Spleen (tissue), 11 donors: ENCODE measurements around the gene SCN8A. TPM values are rescaled to one million over a fixed set of nuclear protein-coding genes. Genes with fewer than 3 reads are reported as not detected.

ENCODE experiments used
- DNase-seq: peaks from one replicate; pipeline ENCODE4 v3.0.0-alpha.2; 2020
- H3K27ac ChIP-seq, 8 donors: fragments of 200-600 bp; sonication (generic) in 7 of 8; 1 replicate in 4 of 8; 2 replicates in 4 of 8; pipeline versions ENCODE4 v1.5.0 to v1.8.0; 2016 to 2021; ENCODE audit warnings: inconsistent platforms in 4 of 8, mild to moderate bottlenecking in 4 of 8, moderate library complexity in 1 of 8
- H3K27me3 ChIP-seq, 7 donors: fragments of 200-600 bp; sonication (generic) in 6 of 7; replicated peaks in 1 of 7; 1 replicate in 4 of 7; 2 replicates in 3 of 7; pipeline versions ENCODE4 v1.5.0 to v1.8.0; 2016 to 2021; ENCODE audit warnings: inconsistent platforms in 3 of 7, mild to moderate bottlenecking in 1 of 7
- H3K36me3 ChIP-seq, 6 donors: fragments of 200-600 bp; sonication (generic) in 5 of 6; 1 replicate in 4 of 6; 2 replicates in 2 of 6; pipeline versions ENCODE4 v1.5.0 to v1.8.0; 2016 to 2021; ENCODE audit warnings: inconsistent platforms in 2 of 6
- H3K4me1 ChIP-seq, 6 donors: fragments of 200-600 bp; sonication (generic) in 5 of 6; 1 replicate in 3 of 6; 2 replicates in 3 of 6; pipeline versions ENCODE4 v1.5.0 to v1.8.0; 2016 to 2021; ENCODE audit warnings: inconsistent platforms in 3 of 6
- H3K4me3 ChIP-seq, 8 donors: fragments of 200-600 bp; sonication (generic) in 7 of 8; 1 replicate in 4 of 8; 2 replicates in 4 of 8; pipeline versions ENCODE4 v1.5.0 to v1.8.0; 2016 to 2021; ENCODE audit warnings: inconsistent platforms in 4 of 8, mild to moderate bottlenecking in 4 of 8, moderate library complexity in 2 of 8
- H3K9me3 ChIP-seq, 8 donors: fragments of 200-600 bp; sonication (generic) in 7 of 8; 1 replicate in 4 of 8; 2 replicates in 4 of 8; pipeline versions ENCODE4 v1.5.0 to v1.8.0; 2016 to 2021; ENCODE audit warnings: inconsistent platforms in 4 of 8
- POLR2A ChIP-seq, 3 donors: fragments of 450-650 bp; IDR thresholded peaks; one replicate each; pipeline ENCODE4 v1.5.1; 2017; ENCODE audit warnings: antibody characterized with exemption in 3 of 3, mild to moderate bottlenecking in 1 of 3
- POLR2AphosphoS5 ChIP-seq, 3 donors: sonication (generic); formaldehyde crosslinking; IDR thresholded peaks; one replicate each; pipeline ENCODE4 v1.5.1; 2017; ENCODE audit warnings: antibody characterized with exemption in 3 of 3
- WGBS, 5 donors: extraction: QIAGEN DNeasy Blood & Tissue Kit in 3 of 5; methylation state at CpG; one replicate each; pipeline versions ENCODE4 v1.1.5 to v1.1.7; 2013 to 2018; 5-methylcytosine and 5-hydroxymethylcytosine counted together
- intact Hi-C: fragments of 100-400 bp; cut with DNase I; formaldehyde crosslinking; loops from one replicate; pipeline ENCODE4 v1.15.0; 2023; ENCODE audit warnings: low total_unique reads
- polyA plus RNA-seq, 3 donors: library from polyadenylated mRNA; stranded (reverse); fragments of 200-250 nt; gene quantifications; one replicate each; pipeline ENCODE4 v1.2.1, GENCODE V29; 2013
- total RNA-seq, 7 donors: library from RNA; depleted of rRNA in 3 of 7; stranded (reverse); fragments of >200 nt in 3 of 7; fragmentation: NEBNext Ultra II Directional in 4 of 7; extraction: Animal tissue kit (Norgen Biotek cat#: 25700) in 4 of 7; gene quantifications; one replicate each; pipeline versions ENCODE4 v1.1.0 to v1.2.1, GENCODE V29; 2016 to 2021
- TF ChIP-seq, protein P1 (sequence below), 11 experiments: fragments of 200-600 bp in 7 of 11; fragments of 450-650 bp in 4 of 11; sonication (generic) in 4 of 11; IDR thresholded peaks in 8 of 11; conservative IDR thresholded peaks in 3 of 11; 1 replicate in 7 of 11; 2 replicates in 4 of 11; pipeline versions ENCODE4 v1.4.0 to v1.8.0; 2016 to 2021; ENCODE audit warnings: antibody characterized with exemption in 11 of 11, inconsistent platforms in 4 of 11, mild to moderate bottlenecking in 1 of 11
- donor health status: healthy with polysubstance abuse.
- donor health status: DM: no; HTN: no; CAD: no; lungs with moderate emphysema.
- donor health status: DM: no; HTN: no; CAD: no.
- donor health status: Bipolar disorder and iron deficiency.
- donor health status: healthy.
- donor health status: DM: no; HTN: no; CAD: no.
- donor health status: DM: yes; HTN: yes; CAD: no.

Gene SCN8A
- total and polyA plus RNA-seq, 10 donors = 0.17 to 4.7 (median 3.0) TPM

DNA sequence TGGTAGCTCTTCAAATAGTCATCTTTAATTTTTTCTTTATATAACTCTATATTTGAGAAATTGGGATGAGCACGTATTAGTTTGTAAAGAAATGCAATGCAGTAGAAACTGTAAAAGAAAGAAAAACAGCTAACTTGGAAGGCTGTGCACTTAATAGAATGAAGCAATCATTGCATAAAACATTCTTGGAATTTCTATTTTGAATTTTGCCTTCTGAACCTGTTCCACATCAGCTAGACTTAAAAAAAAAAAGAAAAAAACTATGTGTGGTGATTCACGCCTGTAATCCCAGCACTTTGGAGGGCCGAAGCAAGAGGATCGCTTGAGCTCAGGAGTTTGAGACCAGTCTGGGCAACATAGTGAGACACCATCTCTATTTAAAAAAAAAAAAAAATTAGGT, 29.4 kb downstream of the SCN8A start:
- intact Hi-C loops = no loop called here
- no peak for TF ChIP-seq POLR2AphosphoS5 (IDR thresholded peaks at IDR 0.05)
- TF ChIP-seq POLR2A (IDR thresholded peaks at IDR 0.05) = no peak
- TF ChIP-seq, protein P1, sequence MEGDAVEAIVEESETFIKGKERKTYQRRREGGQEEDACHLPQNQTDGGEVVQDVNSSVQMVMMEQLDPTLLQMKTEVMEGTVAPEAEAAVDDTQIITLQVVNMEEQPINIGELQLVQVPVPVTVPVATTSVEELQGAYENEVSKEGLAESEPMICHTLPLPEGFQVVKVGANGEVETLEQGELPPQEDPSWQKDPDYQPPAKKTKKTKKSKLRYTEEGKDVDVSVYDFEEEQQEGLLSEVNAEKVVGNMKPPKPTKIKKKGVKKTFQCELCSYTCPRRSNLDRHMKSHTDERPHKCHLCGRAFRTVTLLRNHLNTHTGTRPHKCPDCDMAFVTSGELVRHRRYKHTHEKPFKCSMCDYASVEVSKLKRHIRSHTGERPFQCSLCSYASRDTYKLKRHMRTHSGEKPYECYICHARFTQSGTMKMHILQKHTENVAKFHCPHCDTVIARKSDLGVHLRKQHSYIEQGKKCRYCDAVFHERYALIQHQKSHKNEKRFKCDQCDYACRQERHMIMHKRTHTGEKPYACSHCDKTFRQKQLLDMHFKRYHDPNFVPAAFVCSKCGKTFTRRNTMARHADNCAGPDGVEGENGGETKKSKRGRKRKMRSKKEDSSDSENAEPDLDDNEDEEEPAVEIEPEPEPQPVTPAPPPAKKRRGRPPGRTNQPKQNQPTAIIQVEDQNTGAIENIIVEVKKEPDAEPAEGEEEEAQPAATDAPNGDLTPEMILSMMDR (IDR thresholded peaks at IDR 0.05 in 8 of 11, conservative IDR thresholded peaks at IDR 0.05 in 3 of 11) = no peak
- Histone ChIP-seq H3K27ac (no peak overlapping the region), H3K36me3 (no peaks in the 10 kb centered on the region), H3K27me3 (peaks cover 0 to 14% (median 0%) of the 10 kb centered on the region in 7 donors), H3K9me3 (peaks cover 0 to 7% (median 0%) of the 10 kb centered on the region in 8 donors), H3K4me3 (no peak overlapping the region), H3K4me1 (no peaks in the 10 kb centered on the region)
- no peak for DNase-seq
- 82 to 88% (median 87%) methylated on average over 4 of the region's 4 CpGs for WGBS, 5 donors

DNA sequence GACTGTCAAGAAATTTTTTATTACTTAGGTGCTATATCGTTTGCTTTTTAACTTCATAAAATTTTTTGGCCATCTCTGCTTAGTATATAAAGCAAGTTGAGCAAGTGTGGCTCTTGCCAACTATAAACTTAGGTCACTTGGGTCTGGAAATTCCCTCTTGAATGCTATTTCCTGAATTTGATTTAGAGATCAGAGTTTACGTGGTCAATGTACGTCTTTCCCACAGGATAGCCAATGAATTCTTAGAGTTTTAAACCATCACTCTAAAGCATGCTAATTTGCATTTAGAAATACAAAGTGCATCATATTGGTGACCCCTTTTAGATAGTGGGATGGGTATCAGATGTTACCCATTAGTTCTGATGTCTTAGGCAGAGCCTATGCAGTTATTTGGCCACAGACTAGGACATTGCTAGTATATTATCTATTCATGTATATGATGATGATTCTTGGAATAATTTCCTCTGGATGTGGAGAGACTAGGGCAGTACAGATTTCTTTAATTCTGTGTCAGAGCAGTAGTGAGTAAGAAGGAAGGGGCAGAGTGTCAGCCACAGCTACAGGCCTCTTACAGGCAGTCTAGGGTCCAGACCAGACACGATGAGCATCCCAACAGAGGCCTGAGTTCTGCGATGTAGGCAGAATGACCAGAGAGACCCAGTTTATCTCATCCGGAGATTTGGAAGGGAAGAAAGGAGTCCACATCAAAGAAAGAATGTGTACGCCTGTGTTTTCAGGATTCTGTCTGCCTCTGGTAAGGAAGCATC, 30.3 kb downstream of the SCN8A start:
- Histone ChIP-seq H3K4me3 (no peak overlapping the region), H3K36me3 (no peaks in the 10 kb centered on the region), H3K9me3 (peaks cover 0 to 7% (median 0%) of the 10 kb centered on the region in 8 donors), H3K27me3 (peaks cover 0 to 10% (median 0%) of the 10 kb centered on the region in 7 donors), H3K27ac (peak overlapping the region in 1 of 8 donors; percentile 32), H3K4me1 (no peaks in the 10 kb centered on the region)
- WGBS, 5 donors = 60 to 78% (median 68%) methylated on average over 7 of the region's 7 CpGs
- TF ChIP-seq POLR2A (IDR thresholded peaks at IDR 0.05) (no peak), POLR2AphosphoS5 (IDR thresholded peaks at IDR 0.05) (no peak)
- TF ChIP-seq, protein P1 (IDR thresholded peaks at IDR 0.05 in 8 of 11, conservative IDR thresholded peaks at IDR 0.05 in 3 of 11) = no peak
- intact Hi-C loops = no loop called here
- no peak for DNase-seq

DNA sequence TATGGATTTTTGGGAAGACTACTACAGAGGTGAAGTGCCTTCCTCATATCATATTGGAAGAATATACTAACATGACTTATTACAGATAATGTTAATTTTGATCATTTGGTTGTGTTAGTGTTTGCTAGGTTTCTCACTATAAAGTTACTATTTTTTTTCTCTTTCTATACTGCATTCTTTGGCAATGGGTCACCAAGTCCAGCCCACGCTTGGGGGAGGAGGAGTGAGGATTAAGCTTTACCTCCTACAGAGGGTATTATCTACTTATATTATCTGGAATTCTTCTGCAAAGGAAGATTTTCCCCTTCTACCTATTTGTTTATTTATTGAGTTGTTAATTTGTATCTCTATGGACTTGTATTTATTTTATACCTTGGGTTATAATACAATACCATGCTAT, 31.5 kb downstream of the SCN8A start:
- Histone ChIP-seq H3K9me3 (peaks cover 0 to 3% (median 0%) of the 10 kb centered on the region in 8 donors), H3K27me3 (peaks cover 0 to 6% (median 0%) of the 10 kb centered on the region in 7 donors), H3K27ac (no peak overlapping the region), H3K36me3 (no peaks in the 10 kb centered on the region), H3K4me1 (no peaks in the 10 kb centered on the region), H3K4me3 (no peak overlapping the region)
- 75 to 90% (median 89%) methylated on average over 1 of the region's 1 CpG for WGBS, 5 donors
- no peak for DNase-seq
- TF ChIP-seq, protein P1 (IDR thresholded peaks at IDR 0.05 in 8 of 11, conservative IDR thresholded peaks at IDR 0.05 in 3 of 11) = no peak
- TF ChIP-seq POLR2AphosphoS5 (IDR thresholded peaks at IDR 0.05) = no peak
- TF ChIP-seq POLR2A (IDR thresholded peaks at IDR 0.05) = no peak
- intact Hi-C loops = no loop called here

DNA sequence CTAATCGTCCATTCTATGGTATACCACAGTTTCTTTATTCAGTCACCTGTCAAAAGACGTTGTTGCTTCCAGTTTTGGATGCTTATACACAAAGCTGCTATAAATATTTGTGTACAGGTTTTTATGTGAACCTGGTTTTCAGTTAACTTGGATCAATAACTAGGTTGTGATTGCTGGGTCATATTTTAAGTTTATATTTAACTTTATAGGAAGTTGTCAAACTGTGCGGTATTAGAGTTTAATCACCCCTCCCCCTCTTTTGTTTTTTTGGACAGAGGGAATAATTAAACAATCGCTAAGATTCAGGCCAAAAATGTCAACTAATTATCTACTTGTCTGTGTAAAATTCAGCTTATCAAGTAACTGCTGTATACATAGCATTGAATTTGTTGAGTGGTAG, 34.3 kb downstream of the SCN8A start:
- no peaks in the 10 kb centered on the region for H3K4me1 ChIP-seq
- H3K4me3 ChIP-seq = no peak overlapping the region
- intact Hi-C loops = no loop called here
- H3K9me3 ChIP-seq = no peaks in the 10 kb centered on the region
- TF ChIP-seq, protein P1 (IDR thresholded peaks at IDR 0.05 in 8 of 11, conservative IDR thresholded peaks at IDR 0.05 in 3 of 11) = no peak
- TF ChIP-seq POLR2A (IDR thresholded peaks at IDR 0.05) = no peak
- no peak for TF ChIP-seq POLR2AphosphoS5 (IDR thresholded peaks at IDR 0.05)
- H3K27ac ChIP-seq = no peak overlapping the region
- peaks cover 0 to 4% (median 0%) of the 10 kb centered on the region in 7 donors for H3K27me3 ChIP-seq
- H3K36me3 ChIP-seq = no peaks in the 10 kb centered on the region
- WGBS, 5 donors = 69 to 77% (median 75%) methylated on average over 4 of the region's 4 CpGs
- DNase-seq = no peak
